Gastroesophageal sphincter (tissue), 3 donors: ENCODE results near the gene RAB3C.

Experiments
- EP300 ChIP-seq: sonication (generic); formaldehyde crosslinking; IDR thresholded peaks from one replicate; pipeline ENCODE4 v1.6.1; 2017; ENCODE audit warnings: antibody characterized with exemption, mild to moderate bottlenecking
- POLR2A ChIP-seq, 2 donors: fragments of 450-650 bp; IDR thresholded peaks; one replicate each; pipeline ENCODE4 v1.6.1; 2017; ENCODE audit warnings: antibody characterized with exemption in 2 of 2, mild to moderate bottlenecking in 2 of 2, moderate library complexity in 1 of 2
- POLR2AphosphoS5 ChIP-seq: sonication (generic); formaldehyde crosslinking; IDR thresholded peaks from one replicate; pipeline ENCODE4 v1.6.1; 2017; ENCODE audit warnings: antibody characterized with exemption
- TF ChIP-seq, protein P1 (sequence below), 4 experiments: fragments of 200-600 bp in 2 of 4; fragments of 450-650 bp in 2 of 4; sonication (generic) in 1 of 4; IDR thresholded peaks; one replicate each; pipeline ENCODE4 v1.5.1; 2017 to 2019; ENCODE audit warnings: antibody characterized with exemption in 4 of 4, mild to moderate bottlenecking in 2 of 4, moderate library complexity in 2 of 4

DNA sequence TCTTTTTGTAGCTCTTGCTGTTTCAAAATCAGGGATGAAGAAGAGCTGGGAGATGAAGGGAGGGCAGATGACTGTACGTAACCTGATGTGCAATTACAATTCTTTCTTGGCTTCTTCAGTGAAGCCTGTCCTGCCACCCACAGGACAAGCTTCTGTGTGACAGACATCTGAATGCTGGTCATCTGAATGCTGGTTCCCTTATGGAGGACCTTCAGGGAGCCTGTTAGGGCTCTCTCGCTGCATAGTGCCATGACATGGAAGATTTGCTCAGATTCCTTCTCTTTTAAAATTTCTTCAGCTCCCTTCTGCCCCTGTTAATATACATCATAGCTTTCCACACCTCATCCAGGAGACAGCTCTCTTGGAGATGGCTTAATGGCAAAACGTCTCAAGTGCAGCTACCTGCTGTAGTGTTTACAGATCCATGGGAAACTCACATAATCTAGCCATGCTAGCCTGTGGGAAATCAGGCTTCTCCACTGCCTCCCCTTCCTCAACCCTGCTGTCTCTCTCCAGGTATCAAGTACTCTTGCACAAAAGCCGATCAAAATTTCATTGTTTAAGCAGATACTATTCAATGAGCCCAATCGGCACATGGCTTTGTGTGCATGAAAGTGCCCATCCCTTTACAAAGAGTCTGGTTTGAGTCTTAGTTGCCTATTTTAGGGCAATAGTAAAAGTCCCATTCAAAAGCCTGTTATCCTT, 134.6 kb downstream of the RAB3C start:
- TF ChIP-seq, protein P1, sequence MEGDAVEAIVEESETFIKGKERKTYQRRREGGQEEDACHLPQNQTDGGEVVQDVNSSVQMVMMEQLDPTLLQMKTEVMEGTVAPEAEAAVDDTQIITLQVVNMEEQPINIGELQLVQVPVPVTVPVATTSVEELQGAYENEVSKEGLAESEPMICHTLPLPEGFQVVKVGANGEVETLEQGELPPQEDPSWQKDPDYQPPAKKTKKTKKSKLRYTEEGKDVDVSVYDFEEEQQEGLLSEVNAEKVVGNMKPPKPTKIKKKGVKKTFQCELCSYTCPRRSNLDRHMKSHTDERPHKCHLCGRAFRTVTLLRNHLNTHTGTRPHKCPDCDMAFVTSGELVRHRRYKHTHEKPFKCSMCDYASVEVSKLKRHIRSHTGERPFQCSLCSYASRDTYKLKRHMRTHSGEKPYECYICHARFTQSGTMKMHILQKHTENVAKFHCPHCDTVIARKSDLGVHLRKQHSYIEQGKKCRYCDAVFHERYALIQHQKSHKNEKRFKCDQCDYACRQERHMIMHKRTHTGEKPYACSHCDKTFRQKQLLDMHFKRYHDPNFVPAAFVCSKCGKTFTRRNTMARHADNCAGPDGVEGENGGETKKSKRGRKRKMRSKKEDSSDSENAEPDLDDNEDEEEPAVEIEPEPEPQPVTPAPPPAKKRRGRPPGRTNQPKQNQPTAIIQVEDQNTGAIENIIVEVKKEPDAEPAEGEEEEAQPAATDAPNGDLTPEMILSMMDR (IDR thresholded peaks at IDR 0.05) = no peak
- TF ChIP-seq POLR2AphosphoS5 (no peak), EP300 (no peak), POLR2A (IDR thresholded peaks at IDR 0.05) (no peak)
